ENCODE measurements around the gene MAP2K2.
A peak's percentile ranks its signal among the peaks of the same experiment; 100 is the strongest.

The MAP2K2 gene

DNA sequence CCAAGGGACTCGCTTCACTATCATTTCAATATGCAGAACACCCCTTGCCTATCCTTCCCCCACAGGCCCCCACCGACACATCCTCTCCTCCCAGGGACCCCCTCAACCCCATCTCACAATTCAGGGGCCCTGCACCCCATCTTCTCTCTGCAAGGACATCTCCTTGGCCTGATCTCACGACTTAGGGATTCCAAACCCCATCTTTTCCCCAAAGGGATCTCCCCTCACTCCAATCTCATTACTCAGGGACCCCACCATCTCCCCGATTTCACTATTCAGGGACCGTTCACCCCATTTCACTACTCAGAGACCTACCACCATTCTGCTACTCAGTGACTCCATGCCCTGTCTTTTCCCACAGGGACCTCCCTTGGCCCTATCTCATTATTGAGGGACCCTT is 1.4 kb downstream of the MAP2K2 start:
- TF ChIP-seq, protein P1, sequence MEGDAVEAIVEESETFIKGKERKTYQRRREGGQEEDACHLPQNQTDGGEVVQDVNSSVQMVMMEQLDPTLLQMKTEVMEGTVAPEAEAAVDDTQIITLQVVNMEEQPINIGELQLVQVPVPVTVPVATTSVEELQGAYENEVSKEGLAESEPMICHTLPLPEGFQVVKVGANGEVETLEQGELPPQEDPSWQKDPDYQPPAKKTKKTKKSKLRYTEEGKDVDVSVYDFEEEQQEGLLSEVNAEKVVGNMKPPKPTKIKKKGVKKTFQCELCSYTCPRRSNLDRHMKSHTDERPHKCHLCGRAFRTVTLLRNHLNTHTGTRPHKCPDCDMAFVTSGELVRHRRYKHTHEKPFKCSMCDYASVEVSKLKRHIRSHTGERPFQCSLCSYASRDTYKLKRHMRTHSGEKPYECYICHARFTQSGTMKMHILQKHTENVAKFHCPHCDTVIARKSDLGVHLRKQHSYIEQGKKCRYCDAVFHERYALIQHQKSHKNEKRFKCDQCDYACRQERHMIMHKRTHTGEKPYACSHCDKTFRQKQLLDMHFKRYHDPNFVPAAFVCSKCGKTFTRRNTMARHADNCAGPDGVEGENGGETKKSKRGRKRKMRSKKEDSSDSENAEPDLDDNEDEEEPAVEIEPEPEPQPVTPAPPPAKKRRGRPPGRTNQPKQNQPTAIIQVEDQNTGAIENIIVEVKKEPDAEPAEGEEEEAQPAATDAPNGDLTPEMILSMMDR (conservative IDR thresholded peaks at IDR 0.05): no peak
- H3K27ac ChIP-seq: peak overlapping the region; percentile 82; the same call in 1 of the 2 replicates

DNA sequence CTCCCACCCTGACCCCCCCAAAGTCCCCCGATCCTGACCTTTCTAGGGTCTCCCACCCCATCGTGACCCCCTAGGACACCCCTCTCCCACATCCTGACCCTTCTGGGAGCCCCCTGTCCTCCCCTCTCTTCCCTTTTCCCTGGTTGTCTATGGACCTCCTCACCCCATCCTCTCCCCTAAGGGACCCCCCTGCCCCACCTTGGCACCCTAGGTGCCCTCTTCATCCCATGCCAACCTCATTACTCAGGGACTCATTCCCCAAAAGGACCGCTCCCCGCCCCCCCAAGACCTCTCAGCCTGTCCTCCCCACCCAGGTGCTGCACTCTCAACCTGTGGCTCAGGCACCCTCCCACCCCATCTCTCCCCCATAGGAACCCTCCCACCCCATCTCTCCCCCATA is 2.1 kb downstream of the MAP2K2 start:
- TF ChIP-seq, protein P1 (conservative IDR thresholded peaks at IDR 0.05): no peak

DNA sequence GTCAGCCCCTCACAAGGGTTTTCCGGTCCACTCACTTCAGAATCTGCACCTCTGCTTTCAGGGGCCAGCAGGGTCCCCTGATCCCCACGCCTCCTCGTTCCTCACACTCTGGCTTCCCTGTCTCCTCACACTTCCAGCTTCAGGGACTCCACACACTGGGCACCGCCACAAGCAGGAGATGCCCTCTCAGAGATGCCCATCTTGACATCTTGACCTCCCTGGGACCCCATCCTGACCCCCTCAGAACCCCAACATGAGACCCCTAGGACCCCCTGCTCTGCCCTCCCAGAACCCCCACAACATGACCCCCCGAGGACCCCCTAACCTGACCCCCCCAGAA is 2.7 kb downstream of the MAP2K2 start:
- TF ChIP-seq, protein P1 (conservative IDR thresholded peaks at IDR 0.05): no peak
- no peak overlapping the region for H3K27ac ChIP-seq

More for the DNA sequence above, 2.1 kb downstream of the MAP2K2 start:
- H3K27ac ChIP-seq: no peak overlapping the region

DNA sequence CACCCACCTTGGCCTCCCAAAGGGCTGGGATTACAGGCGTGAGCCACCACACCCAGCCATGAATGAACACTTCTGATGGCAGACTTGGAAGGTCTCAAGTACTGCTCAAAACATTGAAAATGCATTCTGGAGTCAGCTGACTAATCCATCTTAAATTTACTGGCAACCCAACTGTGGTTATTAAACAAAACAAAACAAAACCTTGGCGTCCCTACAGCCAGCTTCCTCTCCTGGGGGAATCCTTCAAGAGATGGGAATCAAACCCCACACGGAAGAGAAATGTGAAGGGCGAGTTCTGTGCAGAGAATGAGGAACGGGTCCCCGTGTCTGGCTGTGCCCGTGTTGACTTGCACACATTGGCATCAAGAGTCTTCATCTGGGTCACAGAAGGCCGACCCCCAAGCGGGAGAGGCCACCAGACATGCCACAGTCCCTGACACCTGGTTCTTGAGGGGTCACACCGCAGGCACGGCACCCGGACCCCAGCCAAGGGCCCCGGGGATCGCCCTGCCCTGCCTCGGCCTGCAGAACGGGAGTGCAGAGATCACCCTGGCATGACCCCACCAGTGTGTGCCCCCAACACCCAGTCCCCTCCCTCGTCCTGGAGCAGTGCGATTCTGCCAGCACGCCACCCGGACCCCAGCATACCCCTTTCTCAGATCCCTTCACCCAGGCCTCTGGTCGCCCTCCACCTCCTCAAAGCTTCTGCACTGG is 3.2 kb downstream of the MAP2K2 start:
- H3K27ac ChIP-seq: no peak overlapping the region
- TF ChIP-seq, protein P1 (conservative IDR thresholded peaks at IDR 0.05): no peak

DNA sequence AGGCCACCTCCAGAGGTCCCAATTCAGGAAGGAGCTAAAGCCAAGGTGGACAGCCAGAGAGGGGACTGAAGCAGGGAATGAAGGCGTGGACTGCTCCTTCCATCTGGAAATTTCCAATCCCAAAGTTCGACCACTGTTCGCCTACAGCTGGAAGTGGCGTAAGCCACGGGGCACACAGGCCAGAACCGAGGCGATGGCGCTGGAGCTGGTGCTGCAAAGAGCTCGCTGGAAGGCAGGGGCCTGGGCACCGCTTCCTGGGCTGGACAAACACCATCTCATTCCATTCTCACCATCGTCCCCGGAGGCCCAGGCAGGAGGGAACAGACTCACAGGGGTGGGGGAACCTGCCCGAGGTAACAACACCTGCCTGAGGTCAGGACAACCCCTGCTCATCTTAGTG is 4.2 kb downstream of the MAP2K2 start:
- TF ChIP-seq, protein P1 (conservative IDR thresholded peaks at IDR 0.05): no peak
- H3K27ac ChIP-seq: no peak overlapping the region

DNA sequence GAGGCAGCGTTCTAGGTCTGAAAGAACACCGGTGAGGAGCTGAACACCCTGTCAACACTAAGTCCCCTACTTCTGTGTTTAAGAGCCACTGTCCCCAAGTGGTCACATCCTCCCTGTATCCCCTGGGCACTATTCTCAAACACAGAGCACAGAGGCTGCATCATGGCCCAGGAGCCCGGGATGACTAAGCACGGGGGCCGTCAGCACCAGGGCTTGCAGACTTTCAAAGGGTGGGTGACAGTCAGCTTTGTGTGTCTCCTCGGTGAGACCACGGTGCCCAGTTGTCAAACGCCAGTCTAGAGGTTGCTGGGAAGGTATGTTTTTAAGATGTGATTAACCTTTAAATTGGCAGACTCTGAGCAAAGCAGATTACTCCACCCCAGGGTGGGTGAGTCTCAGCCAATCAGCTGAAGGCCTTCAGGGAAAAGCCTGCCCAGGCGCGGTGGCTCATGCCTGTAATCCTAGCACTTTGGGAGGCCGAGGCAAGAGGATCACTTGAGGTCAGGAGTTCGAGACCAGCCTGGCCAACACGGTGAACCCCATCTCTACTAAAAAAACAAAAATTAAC is 8.0 kb downstream of the MAP2K2 start:
- TF ChIP-seq, protein P1 (conservative IDR thresholded peaks at IDR 0.05): no peak
- H3K27ac ChIP-seq: no peak overlapping the region

DNA sequence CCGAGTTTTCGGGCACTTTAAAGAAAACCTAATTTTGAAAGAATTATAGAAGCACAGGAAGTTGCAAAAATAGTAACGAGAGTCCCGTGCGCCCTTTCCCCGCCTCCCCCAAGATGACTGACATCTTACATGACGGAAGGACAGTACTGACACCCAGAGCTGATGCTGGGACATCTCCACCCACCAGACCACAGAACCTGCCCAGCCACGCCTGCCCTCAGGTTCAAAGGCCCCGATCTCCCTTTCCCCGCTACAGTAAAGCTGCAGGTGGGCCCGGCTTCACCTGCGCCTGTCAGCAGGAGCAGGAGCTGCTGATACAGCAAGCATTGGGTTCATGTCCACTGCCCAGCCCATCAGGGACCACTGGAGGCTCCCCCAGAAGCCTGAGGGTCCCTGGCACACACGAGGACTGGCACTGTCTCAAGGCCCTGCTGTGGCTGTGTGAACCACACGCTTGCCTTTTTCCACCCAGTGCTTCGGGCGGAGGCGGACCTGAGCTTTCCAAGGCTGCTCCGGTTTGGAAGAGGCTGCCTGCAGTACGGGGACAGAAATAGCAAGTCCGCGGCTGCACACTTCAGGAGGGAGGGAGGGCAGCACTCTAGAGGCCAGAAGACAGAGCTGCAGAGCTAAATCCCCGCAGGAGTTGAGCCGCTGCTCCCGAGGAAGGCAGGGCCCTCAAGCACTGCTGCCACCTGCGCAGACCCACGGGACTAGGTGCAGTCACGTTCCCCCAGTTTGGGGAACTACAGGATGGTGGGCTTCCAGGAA is 8.7 kb downstream of the MAP2K2 start:
- TF ChIP-seq, protein P1 (conservative IDR thresholded peaks at IDR 0.05): no peak
- no peak overlapping the region for H3K27ac ChIP-seq
